GM21515 (cell line): ENCODE measurements around the gene PIGQ.

ENCODE experiments used
- ATAC-seq: cut with Tn5 transposase; IDR thresholded peaks from one replicate; pipeline ENCODE4 v1.9.1; 2021; ENCODE audit not compliant: unreplicated experiment

PIGQ gene

DNA sequence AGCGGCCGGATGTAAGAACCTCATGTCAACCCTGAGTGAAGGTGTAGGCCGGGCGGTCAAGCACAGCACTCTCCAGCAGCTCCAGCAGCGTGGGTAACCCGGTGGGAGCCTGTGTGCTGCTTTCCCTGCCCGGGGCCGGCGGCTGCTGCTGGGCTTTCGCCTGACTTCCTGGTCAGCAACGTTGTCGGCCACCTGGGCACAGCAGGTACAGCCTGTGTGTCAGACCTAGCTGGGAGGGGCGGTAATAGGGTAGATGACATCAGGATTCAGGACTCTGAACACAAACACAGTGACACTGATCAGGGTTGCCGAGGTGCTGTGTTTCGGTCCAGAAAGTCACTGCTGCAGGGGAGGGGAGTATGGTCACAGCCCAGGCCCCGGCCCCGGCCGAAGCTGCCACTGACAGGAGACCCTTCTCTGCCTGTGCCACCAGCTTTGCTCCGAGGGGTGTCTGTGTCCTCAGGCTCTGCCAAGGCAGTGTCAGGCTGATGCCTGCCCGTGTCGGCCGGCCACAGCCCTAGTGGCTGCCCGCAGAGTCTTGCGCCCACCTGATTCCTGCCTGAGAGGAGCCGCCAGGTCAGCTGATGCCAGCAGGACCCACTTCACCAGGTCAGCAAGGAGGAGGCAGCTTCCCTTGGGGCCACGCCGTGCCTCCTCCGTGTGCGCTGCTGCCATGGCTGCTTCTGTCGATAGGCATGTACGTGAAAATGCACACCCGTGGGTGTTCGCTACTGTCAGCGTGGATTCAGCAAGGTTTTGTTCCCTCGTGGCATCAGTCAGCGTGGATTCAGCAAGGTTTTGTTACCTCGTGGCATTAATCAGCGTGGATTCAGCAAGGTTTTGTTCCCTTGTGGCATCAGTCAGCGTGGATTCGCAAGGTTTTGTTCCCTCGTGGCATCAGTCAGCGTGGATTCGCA lies 29.3 kb downstream of the PIGQ start:
- ATAC-seq: no peak

DNA sequence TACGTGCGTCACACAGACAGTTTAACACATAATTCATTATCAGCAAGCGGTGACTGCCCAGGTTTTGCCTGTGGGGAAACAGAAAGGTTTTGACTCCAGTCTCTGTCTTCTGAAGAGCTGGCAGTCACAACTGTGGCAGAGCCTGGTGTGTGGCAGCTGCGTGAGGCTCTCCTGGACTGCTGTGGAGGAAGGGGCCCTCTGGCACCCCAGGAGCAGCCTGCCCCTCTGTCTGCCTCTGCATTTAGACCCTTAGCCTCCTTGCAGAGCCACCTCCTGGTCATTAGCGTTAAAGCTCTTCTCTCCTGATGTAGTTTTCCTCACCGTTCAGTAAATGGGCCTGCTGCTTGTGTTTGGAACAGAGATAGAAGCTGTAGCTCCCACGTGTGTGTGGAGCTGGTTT lies 31.0 kb downstream of the PIGQ start:
- ATAC-seq: no peak

DNA sequence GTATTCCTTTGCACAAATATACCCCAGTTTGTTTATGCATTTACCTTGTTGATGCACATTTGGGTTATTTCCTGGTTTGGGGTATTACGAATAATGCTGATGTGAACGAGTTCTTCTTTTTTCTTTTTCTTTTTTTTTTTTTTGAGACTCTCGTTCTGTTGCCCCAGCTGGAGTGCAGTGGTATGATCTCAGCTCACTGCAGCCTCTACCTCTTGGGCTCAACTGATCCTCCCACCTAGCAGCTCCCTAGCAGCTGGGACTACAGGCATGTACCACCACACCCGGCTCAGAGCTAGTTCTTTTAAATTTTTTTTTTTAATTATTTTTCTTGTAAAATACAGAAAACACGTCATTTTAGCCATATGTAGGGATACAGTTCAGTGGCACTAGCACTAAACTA lies 34.2 kb downstream of the PIGQ start:
- no peak for ATAC-seq

- ATAC-seq: no peak
These were observed 37.0 kb downstream of the PIGQ start for GRCh38 chr16:606656-607307.

DNA sequence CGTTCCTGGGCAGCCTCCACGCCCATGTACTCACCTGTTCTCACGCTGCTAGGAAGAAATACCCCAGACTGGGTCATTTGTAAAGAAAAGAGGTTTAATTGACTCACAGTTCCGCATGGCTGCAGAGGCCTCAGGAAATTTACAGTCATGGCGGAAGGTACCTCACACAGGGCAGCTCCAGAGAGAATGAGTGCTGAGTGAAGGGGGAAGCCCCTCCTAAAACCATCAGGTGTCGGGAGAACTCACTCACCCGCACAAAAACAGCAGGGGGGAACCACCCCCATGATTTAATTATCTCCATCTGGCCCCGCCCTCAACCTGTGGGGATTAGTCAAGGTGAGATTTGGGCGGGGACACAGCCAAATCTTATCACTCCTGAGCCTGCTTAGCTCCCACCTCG lies 38.3 kb downstream of the PIGQ start:
- ATAC-seq: no peak

- ATAC-seq: no peak
These were observed 39.5 kb downstream of the PIGQ start for GRCh38 chr16:609316-609715.

DNA sequence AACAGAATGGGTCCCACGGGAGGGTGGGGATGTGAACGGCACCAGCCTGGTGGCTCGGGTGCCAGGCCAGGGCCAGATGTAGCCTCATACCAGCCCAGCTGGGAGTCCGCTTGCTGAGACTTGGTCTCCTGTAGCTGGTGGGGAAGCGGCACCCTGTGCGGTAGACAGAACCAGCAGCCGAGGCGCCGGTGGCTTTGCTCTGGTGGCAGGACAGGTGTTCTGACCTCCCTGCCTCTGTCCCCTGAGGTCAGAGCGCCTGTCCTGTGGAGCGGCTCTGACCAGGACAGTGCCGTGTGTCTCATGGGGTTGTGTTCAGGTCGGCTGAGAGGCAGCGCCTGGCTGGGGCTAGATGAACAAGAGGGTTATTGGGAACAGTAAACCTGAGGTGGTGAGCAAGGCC lies 40.2 kb downstream of the PIGQ start:
- no peak for ATAC-seq

GRCh38 chr16:610513-611381 lies 41.0 kb downstream of the PIGQ start:
- no peak for ATAC-seq

- no peak for ATAC-seq
These were observed 45.4 kb downstream of the PIGQ start for GRCh38 chr16:615122-615521.

DNA sequence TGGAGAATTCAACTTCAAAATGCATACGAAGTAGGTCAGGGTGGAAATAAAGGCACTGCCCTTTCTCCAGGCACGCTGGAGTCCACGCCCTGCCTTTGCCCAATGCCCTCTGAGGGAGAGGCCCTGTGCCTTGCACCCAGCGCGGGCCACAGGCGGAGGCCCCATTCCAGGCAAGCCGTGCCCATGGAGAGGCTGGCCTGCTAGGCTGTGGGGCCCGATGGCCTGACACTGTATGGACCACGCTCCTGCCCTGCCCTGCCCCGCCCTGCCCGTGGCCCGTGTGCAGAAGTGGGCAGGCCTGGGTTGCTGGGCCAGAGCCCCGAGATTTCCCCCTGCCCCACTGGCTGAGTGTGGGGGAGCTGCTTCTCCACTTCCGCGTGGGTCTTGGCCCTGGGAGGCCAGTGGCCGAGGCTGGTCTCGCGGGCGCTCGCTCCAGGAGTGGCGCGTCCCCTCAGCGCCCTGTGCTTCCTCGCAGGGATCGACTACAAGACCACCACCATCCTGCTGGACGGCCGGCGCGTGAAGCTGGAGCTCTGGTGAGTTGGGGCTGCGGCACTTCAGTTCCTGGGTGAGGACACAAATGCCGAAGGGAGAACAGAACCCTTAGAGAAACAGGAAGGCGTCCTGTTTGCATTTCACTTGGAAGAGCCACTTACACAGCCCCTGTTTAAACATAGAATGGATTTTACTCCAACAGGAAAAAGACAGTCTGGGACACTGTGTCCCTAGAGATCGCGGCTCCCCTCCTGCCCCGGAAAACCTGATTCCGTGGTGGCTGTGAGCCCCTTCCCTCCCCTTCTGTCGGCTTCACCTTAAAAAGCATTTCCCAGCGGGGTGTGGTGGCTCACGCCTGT lies 47.2 kb downstream of the PIGQ start:
- no peak for ATAC-seq

GRCh38 chr16:617855-618254 lies 48.1 kb downstream of the PIGQ start:
- no peak for ATAC-seq

- no peak for ATAC-seq
These were observed 49.8 kb downstream of the PIGQ start for GRCh38 chr16:619476-620100.

GRCh38 chr16:620700-621525 lies 51.1 kb downstream of the PIGQ start:
- no peak for ATAC-seq

- ATAC-seq: no peak
These were observed 51.8 kb downstream of the PIGQ start for GRCh38 chr16:621526-622105.

GRCh38 chr16:622920-623280 lies 53.1 kb downstream of the PIGQ start:
- ATAC-seq: no peak

DNA sequence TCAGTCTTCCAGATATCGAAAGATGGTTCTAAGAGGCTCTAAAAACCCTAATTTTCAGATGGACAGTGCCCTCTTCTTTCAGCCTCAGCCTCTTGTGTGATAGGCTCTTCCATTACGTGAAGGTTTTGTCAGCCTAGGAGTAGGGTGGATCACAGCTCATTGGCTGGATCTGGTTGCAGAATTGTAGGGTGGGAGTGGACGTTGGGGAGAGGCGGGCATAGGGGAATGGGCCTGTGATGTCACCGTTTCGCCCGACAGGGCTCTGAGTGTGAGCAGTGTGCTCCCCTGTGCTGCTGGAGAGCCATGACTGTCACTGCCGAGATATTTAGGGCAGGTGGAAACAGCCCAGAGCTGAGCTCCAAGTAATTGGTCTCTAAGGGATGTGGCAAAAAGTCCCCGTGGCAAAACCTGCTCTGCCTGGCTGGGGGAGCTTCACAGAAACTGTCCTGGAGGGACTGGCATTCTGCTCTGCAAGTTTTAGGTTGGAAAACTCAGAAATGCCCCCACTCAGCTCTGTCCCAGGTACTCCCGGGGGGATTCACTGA lies 54.8 kb downstream of the PIGQ start:
- no peak for ATAC-seq

- ATAC-seq: no peak
These were observed 55.6 kb downstream of the PIGQ start for GRCh38 chr16:625117-625976.
